ENCODE measurements around the gene ZNF688. TPM values are rescaled to one million over a fixed set of nuclear protein-coding genes. Genes with fewer than 3 reads are reported as not detected.

ZNF688 gene
- total and polyA plus RNA-seq, 2 of the 13 experiments (the other 11 are each of a cell fraction or from before 2014, with no cell fraction given) = 2.4 to 5.4 TPM

GRCh38 chr16:30535777-30536190, 35.7 kb downstream of the ZNF688 start (continued):
- TF ChIP-seq ZNF335 (CRISPR knock-in tag; IDR thresholded peaks at IDR 0.05) = no peak
- no peak for TF ChIP-seq ZNF234 (CRISPR knock-in tag; conservative IDR thresholded peaks at IDR 0.05)
- TF ChIP-seq GZF1 (CRISPR knock-in tag; IDR thresholded peaks at IDR 0.05) = no peak
- TF ChIP-seq ZBTB38 (CRISPR knock-in tag; IDR thresholded peaks at IDR 0.05) = peak; percentile 100
- no peak for TF ChIP-seq ZNF530 (CRISPR knock-in tag; IDR thresholded peaks at IDR 0.05; ENCODE audit: low read depth)
- 0 out of 2 replicates have a peak, but pooled peaks have one; percentile 8 for TF ChIP-seq TFAP4 (IDR thresholded peaks at IDR 0.05; ENCODE audit: borderline replicate concordance, low read depth)
- peak; percentile 78; the same call in 1 of the 2 replicates for TF ChIP-seq ZNF232 (CRISPR knock-in tag; IDR thresholded peaks at IDR 0.05; ENCODE audit: borderline replicate concordance)
- no peak for TF ChIP-seq ZNF780A (CRISPR knock-in tag; IDR thresholded peaks at IDR 0.05)
- TF ChIP-seq ZBTB43 (CRISPR knock-in tag; conservative IDR thresholded peaks at IDR 0.05) = 0 out of 2 replicates have a peak, but pooled peaks have one; percentile 31
- no peak for TF ChIP-seq THYN1 (CRISPR knock-in tag; IDR thresholded peaks at IDR 0.05; ENCODE audit: borderline replicate concordance, low read depth)
- no peak; the same call in 1 of the 2 replicates for TF ChIP-seq ZMAT3 (CRISPR knock-in tag; conservative IDR thresholded peaks at IDR 0.05)
- TF ChIP-seq MATR3 (CRISPR knock-in tag; IDR thresholded peaks at IDR 0.05) = no peak
- TF ChIP-seq SETDB1 (CRISPR knock-in tag; IDR thresholded peaks at IDR 0.05; ENCODE audit: borderline replicate concordance) = no peak
- 0 out of 2 replicates have a peak, but pooled peaks have one; percentile 54 for TF ChIP-seq ZNF451 (CRISPR knock-in tag; IDR thresholded peaks at IDR 0.05)
- TF ChIP-seq ZNF841 (CRISPR knock-in tag; IDR thresholded peaks at IDR 0.05; ENCODE audit: borderline replicate concordance) = no peak
- TF ChIP-seq KLF16 (CRISPR knock-in tag; IDR thresholded peaks at IDR 0.05) = peak in 1 of 2 experiments; percentile 81; a peak in 2 of 4 replicates
- TF ChIP-seq TBX3 (IDR thresholded peaks at IDR 0.05; ENCODE audit: borderline replicate concordance) = no peak
- no peak for TF ChIP-seq ZNF572 (CRISPR knock-in tag; IDR thresholded peaks at IDR 0.05)
- peak; percentile 85; the same call in 1 of the 2 replicates for TF ChIP-seq ZSCAN9 (CRISPR knock-in tag; IDR thresholded peaks at IDR 0.05; ENCODE audit: borderline replicate concordance)
- TF ChIP-seq SMARCE1 (IDR thresholded peaks at IDR 0.05; ENCODE audit: borderline replicate concordance) = no peak
- TF ChIP-seq KMT2B (CRISPR knock-in tag; IDR thresholded peaks at IDR 0.05) = 0 out of 2 replicates have a peak, but pooled peaks have one; percentile 33
- TF ChIP-seq ZNF337 (CRISPR knock-in tag; IDR thresholded peaks at IDR 0.05; ENCODE audit: borderline replicate concordance, low read depth) = no peak
- peak; percentile 70 for TF ChIP-seq IKZF5 (CRISPR knock-in tag; IDR thresholded peaks at IDR 0.05)
- no peak for TF ChIP-seq MAFF (IDR thresholded peaks at IDR 0.05; ENCODE audit: low read depth, low read length)
- peak; percentile 63; the same call in 1 of the 2 replicates for TF ChIP-seq RXRA (CRISPR knock-in tag; IDR thresholded peaks at IDR 0.05)
- no peak for TF ChIP-seq HMGA1 (CRISPR knock-in tag; conservative IDR thresholded peaks at IDR 0.05)
- TF ChIP-seq SIN3A (IDR thresholded peaks at IDR 0.05; ENCODE audit: borderline replicate concordance, low read depth, low read length) = peak; percentile 75; the same call in 1 of the 2 replicates
- TF ChIP-seq MAFG (CRISPR knock-in tag; IDR thresholded peaks at IDR 0.05) = no peak
- TF ChIP-seq ZC3H13 (CRISPR knock-in tag; IDR thresholded peaks at IDR 0.05) = peak; percentile 60; the same call in 1 of the 2 replicates
- TF ChIP-seq ONECUT2 (CRISPR knock-in tag; IDR thresholded peaks at IDR 0.05) = peak; percentile 4; the same call in 1 of the 2 replicates
- no peak for TF ChIP-seq ZNF83 (CRISPR knock-in tag; IDR thresholded peaks at IDR 0.05; ENCODE audit: borderline replicate concordance)

All from HepG2 (cell line).